ENCODE results near the gene TRIM62.
A peak's percentile ranks its signal among the peaks of the same experiment; 100 is the strongest.

The TRIM62 gene

GRCh38 chr1:33181921-33182341 lies at the start of gene TRIM62:
Gene TRIM62, minus strand, starts transcription at chr1:33182043. Its CDS starts 611 bp downstream, at chr1:33181432.
- peak; percentile 75 for DNase-seq (ENCODE audit: low read depth)

- DNase-seq (ENCODE audit: low read depth): no peak
Observed at GRCh38 chr1:33231166-33231565, 49.3 kb upstream of the TRIM62 start.

GRCh38 chr1:33228935-33229487 lies 47.2 kb upstream of the TRIM62 start:
- DNase-seq (ENCODE audit: low read depth): no peak

- no peak for DNase-seq (ENCODE audit: low read depth)
Observed at GRCh38 chr1:33225586-33225985, 43.7 kb upstream of the TRIM62 start.

GRCh38 chr1:33224166-33224707 lies 42.4 kb upstream of the TRIM62 start:
- no peak for DNase-seq (ENCODE audit: low read depth)

- no peak for DNase-seq (ENCODE audit: low read depth)
Observed at GRCh38 chr1:33222381-33222780, 40.5 kb upstream of the TRIM62 start.

- no peak for DNase-seq (ENCODE audit: low read depth)
Observed at GRCh38 chr1:33221385-33221758, 39.5 kb upstream of the TRIM62 start.

GRCh38 chr1:33220676-33221384 lies 39.0 kb upstream of the TRIM62 start:
- no peak for DNase-seq (ENCODE audit: low read depth)

GRCh38 chr1:33219886-33220661 lies 38.2 kb upstream of the TRIM62 start:
- DNase-seq (ENCODE audit: low read depth): no peak

- no peak for DNase-seq (ENCODE audit: low read depth)
Observed at GRCh38 chr1:33211972-33212371, 30.1 kb upstream of the TRIM62 start.

GRCh38 chr1:33206340-33206739 lies 24.5 kb upstream of the TRIM62 start:
- DNase-seq (ENCODE audit: low read depth): no peak

- DNase-seq (ENCODE audit: low read depth): no peak
Observed at GRCh38 chr1:33195556-33195955, 13.7 kb upstream of the TRIM62 start.

GRCh38 chr1:33191731-33192275 lies 10.0 kb upstream of the TRIM62 start:
- DNase-seq (ENCODE audit: low read depth): no peak

GRCh38 chr1:33190701-33191100 lies 8.9 kb upstream of the TRIM62 start:
- no peak for DNase-seq (ENCODE audit: low read depth)

- DNase-seq (ENCODE audit: low read depth): no peak
Observed at GRCh38 chr1:33188572-33189275, 6.9 kb upstream of the TRIM62 start.

GRCh38 chr1:33186936-33187335 lies 5.1 kb upstream of the TRIM62 start:
- DNase-seq (ENCODE audit: low read depth): no peak

GRCh38 chr1:33185541-33185940 lies 3.7 kb upstream of the TRIM62 start:
- no peak for DNase-seq (ENCODE audit: low read depth)

GRCh38 chr1:33183306-33183705 lies 1.5 kb upstream of the TRIM62 start:
- DNase-seq (ENCODE audit: low read depth): no peak

- no peak for DNase-seq (ENCODE audit: low read depth)
Observed at GRCh38 chr1:33182896-33183295, 1.1 kb upstream of the TRIM62 start.

- no peak for DNase-seq (ENCODE audit: low read depth)
Observed at GRCh38 chr1:33182401-33182841, 578 bp upstream of the TRIM62 start.

GRCh38 chr1:33180911-33181890 lies 642 bp downstream of the TRIM62 start:
- DNase-seq (ENCODE audit: low read depth): peak; percentile 59

Measured in stimulated activated CD4-positive, alpha-beta T cell treated with anti-CD3 and anti-CD28 coated beads, Interleukin-2, amount 100 ng/mL, for 4 hours (primary cell).